Peyer's patch (tissue), 4 donors: Measurements from ENCODE around the gene BTG1.
"Not testable (repeated sequence)": the region's sequence is repeated elsewhere in the genome, so short reads cannot be mapped to it uniquely, and the experiment has no call there.

Experiments
- CTCF ChIP-seq, 6 experiments: fragments of 450-650 bp in 4 of 6; fragments of 200-600 bp in 2 of 6; sonication (generic) in 1 of 6; IDR thresholded peaks; one replicate each; pipeline ENCODE4 v1.5.1; 2017 to 2019; ENCODE audit warnings: antibody characterized with exemption in 6 of 6, mild to moderate bottlenecking in 3 of 6, moderate library complexity in 1 of 6
- POLR2A ChIP-seq, 2 donors: fragments of 450-650 bp; IDR thresholded peaks; one replicate each; pipeline ENCODE4 v1.5.1; 2017; ENCODE audit warnings: antibody characterized with exemption in 2 of 2, mild to moderate bottlenecking in 2 of 2, moderate library complexity in 2 of 2

- TF ChIP-seq CTCF, POLR2A (IDR thresholded peaks at IDR 0.05): not testable (repeated sequence)
These were observed 51.3 kb downstream of the BTG1 start for GRCh38 chr12:92094301-92094700.
